GM12801 (cell line): ENCODE data around the gene NAP1L4.

Source experiments
- CTCF ChIP-seq: IDR thresholded peaks from one replicate; pipeline ENCODE4 v1.5.1; 2011; ENCODE audit warnings: control low read depth; ENCODE audit not compliant: insufficient read length; ENCODE audit errors: extremely low read depth

NAP1L4 gene

DNA sequence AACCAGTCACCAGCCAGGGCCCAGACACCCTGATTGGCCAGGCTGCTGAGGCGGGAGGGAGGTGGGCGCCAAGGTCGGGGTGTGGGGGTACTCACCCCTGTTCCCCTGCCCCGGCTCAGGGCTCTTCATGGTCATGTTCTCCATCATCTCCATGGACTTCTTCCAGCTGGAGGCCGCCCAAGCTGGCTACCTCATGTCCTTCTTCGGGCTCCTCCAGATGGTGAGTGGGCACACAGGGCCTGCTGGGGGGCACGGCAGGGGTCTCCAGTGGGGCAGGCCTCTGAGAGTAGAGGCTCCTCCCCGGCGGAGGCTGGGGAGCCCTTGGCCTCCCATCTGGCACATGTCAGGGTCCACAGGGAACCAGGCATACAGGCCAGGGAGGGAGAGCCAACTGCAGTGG, 72.9 kb downstream of the NAP1L4 start:
- no peak for TF ChIP-seq CTCF

DNA sequence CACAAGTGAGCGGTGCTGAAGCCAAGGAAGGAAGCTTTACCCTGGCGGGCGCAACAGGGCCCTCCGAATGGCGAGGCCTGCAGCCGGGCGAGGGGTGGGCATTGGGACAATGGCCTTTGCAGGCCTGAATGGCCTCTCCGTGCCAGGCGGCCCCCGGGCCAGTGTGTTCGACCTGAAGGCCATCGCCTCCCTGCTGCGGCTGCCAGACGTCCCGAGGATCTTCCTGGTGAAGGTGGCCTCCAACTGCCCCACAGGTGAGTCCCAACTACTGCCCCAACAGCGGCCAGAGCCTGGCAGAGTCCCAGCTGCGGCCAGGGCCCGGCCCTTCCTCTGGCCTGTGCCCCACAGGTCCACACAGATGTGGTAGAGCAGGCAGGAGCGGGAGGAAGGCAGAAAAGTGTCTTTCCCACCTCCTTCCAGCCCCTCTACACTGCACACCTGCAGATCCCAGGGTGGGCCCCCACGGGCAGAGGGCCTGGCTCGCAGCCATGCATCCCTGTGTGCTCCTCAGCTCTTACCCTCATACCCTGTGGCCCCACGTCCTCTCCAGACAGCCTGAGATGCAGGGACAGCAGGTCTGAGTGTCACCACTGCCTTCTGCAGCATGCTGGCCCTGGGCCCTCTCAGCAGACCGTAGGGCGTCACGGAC, 74.2 kb downstream of the NAP1L4 start:
- no peak for TF ChIP-seq CTCF

- TF ChIP-seq CTCF: no peak
These were observed 75.1 kb downstream of the NAP1L4 start for GRCh38 chr11:2916892-2917645.

GRCh38 chr11:2916114-2916891, 75.8 kb downstream of the NAP1L4 start:
- TF ChIP-seq CTCF: no peak

- no peak for TF ChIP-seq CTCF
These were observed 76.7 kb downstream of the NAP1L4 start for GRCh38 chr11:2915473-2915872.

DNA sequence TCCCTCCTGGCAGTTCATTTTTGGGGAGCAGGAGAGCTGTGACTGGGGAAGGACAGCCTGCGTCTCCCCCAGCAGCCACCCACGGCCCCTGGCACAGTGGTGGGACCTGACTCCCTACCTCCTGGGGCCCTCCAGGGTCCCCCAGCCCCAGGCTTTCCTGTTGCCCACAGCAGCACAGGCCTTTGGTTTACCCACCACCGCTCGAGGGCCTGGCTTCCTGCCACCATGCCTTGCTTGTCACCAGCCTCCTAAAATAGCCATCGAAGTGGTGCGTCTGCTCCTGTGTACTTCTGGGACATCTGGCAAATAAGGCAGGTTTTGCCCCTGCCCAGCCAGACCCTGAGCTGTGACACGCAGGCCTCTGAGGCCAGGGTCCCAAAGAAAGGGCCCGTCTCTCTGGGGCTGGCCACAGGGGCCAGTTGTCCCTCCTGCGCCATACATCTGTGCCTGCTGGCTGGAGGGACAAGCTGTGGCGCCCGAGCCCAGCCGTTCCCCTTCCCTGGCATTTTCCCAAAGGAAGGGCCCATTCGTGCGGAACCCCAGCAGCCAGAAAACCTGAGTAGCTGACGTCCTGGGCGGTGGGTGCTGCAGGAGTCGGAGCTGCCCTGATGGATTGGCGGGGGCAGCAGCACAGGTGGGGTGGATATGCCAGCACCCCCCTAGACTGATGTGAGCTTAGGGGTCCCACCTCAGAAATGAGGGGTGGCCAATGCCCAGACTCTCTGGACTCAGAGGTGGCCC, 77.5 kb downstream of the NAP1L4 start:
- TF ChIP-seq CTCF: no peak

DNA sequence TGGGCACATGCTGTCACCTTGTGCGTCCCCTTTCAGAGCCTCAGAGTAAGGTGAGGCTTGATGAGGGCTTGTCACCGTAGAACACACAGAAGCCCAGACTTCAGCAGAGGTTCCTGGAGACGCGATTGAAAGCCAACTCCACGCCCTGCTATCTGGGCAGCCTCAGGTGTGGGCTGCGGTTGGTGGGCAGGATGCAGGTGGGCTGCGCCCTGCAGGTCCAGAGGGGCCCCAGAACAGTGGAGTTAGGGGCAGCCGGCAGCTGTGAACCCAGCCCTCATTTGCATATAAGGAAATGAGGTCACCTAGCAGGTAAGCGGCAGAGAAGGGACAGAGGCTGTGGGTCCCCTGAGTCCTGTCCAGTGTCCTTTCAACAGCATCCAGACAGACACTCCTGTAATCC, 78.4 kb downstream of the NAP1L4 start:
- TF ChIP-seq CTCF: no peak
